ENCODE results near the gene FLII.
"Not testable (repeated sequence)": the region's sequence is repeated elsewhere in the genome, so short reads cannot be mapped to it uniquely, and the experiment has no call there.

FLII gene

GRCh38 chr17:18258356-18259038 lies at the start of gene FLII:
Gene FLII (minus strand): TSS chr17:18258738. CDS start chr17:18258690, 48 bp downstream.
- DNase-seq (ENCODE audit: low read depth) = peak; percentile 50

- DNase-seq (ENCODE audit: low read depth) = not testable (repeated sequence)
Measured at GRCh38 chr17:18303206-18303605, 44.7 kb upstream of the FLII start.

GRCh38 chr17:18300725-18301480 lies 42.4 kb upstream of the FLII start:
- DNase-seq (ENCODE audit: low read depth) = no peak

GRCh38 chr17:18298061-18298460 lies 39.5 kb upstream of the FLII start:
- DNase-seq (ENCODE audit: low read depth) = not testable (repeated sequence)

- no peak for DNase-seq (ENCODE audit: low read depth)
Measured at GRCh38 chr17:18291718-18292540, 33.4 kb upstream of the FLII start.

GRCh38 chr17:18285296-18285695 lies 26.8 kb upstream of the FLII start:
- no peak for DNase-seq (ENCODE audit: low read depth)

- DNase-seq (ENCODE audit: low read depth) = no peak
Measured at GRCh38 chr17:18281788-18282187, 23.2 kb upstream of the FLII start.

- DNase-seq (ENCODE audit: low read depth) = no peak
Measured at GRCh38 chr17:18280766-18281371, 22.3 kb upstream of the FLII start.

- no peak for DNase-seq (ENCODE audit: low read depth)
Measured at GRCh38 chr17:18280249-18280648, 21.7 kb upstream of the FLII start.

- no peak for DNase-seq (ENCODE audit: low read depth)
Measured at GRCh38 chr17:18278867-18279266, 20.3 kb upstream of the FLII start.

GRCh38 chr17:18277076-18277475 lies 18.5 kb upstream of the FLII start:
- DNase-seq (ENCODE audit: low read depth) = no peak

GRCh38 chr17:18270046-18270931 lies 11.8 kb upstream of the FLII start:
- no peak for DNase-seq (ENCODE audit: low read depth)

- DNase-seq (ENCODE audit: low read depth) = no peak
Measured at GRCh38 chr17:18267927-18268711, 9.6 kb upstream of the FLII start.

GRCh38 chr17:18267366-18267765 lies 8.8 kb upstream of the FLII start:
- no peak for DNase-seq (ENCODE audit: low read depth)

GRCh38 chr17:18263885-18264682 lies 5.5 kb upstream of the FLII start:
- DNase-seq (ENCODE audit: low read depth) = no peak

- no peak for DNase-seq (ENCODE audit: low read depth)
Measured at GRCh38 chr17:18262641-18263040, 4.1 kb upstream of the FLII start.

- no peak for DNase-seq (ENCODE audit: low read depth)
Measured at GRCh38 chr17:18262111-18262510, 3.6 kb upstream of the FLII start.

GRCh38 chr17:18261659-18262058 lies 3.1 kb upstream of the FLII start:
- DNase-seq (ENCODE audit: low read depth) = no peak

GRCh38 chr17:18261146-18261515 lies 2.6 kb upstream of the FLII start:
- no peak for DNase-seq (ENCODE audit: low read depth)

Data from T-helper 22 cell (primary cell).